Retinal pigment epithelial cell (primary cell): ENCODE data around the gene EXOSC6.
"Not testable (repeated sequence)": the region's sequence is repeated elsewhere in the genome, so short reads cannot be mapped to it uniquely, and the experiment has no call there.

Experiments used
- DNase-seq: peaks from one replicate; pipeline ENCODE4 v3.0.0-alpha.2; 2010; ENCODE audit warnings: low read depth
- H3K4me3 ChIP-seq: 2 replicates; pipeline ENCODE4 v1.5.1; 2011; ENCODE audit warnings: mild to moderate bottlenecking, low read length, control low read depth, moderate library complexity
- CTCF ChIP-seq: conservative IDR thresholded peaks from 2 replicates; pipeline ENCODE4 v1.5.1; 2011; ENCODE audit warnings: low read depth, low read length, control low read depth, inconsistent platforms

EXOSC6 gene

GRCh38 chr16:70253291-70254106 is 1.8 kb upstream of the EXOSC6 start:
- TF ChIP-seq CTCF, result peak; percentile 73
- no peak for DNase-seq
- H3K4me3 ChIP-seq, result no peak overlapping the region

GRCh38 chr16:70252355-70252988 is 732 bp upstream of the EXOSC6 start:
- peak; percentile 68 for TF ChIP-seq CTCF
- H3K4me3 ChIP-seq, result no peak overlapping the region
- DNase-seq, result no peak

GRCh38 chr16:70250748-70251628 is 752 bp downstream of the EXOSC6 start:
- no peak for TF ChIP-seq CTCF
- no peak for DNase-seq
- H3K4me3 ChIP-seq, result peak overlapping the region; percentile 55

- peak overlapping the region; percentile 34 for H3K4me3 ChIP-seq
Measured at GRCh38 chr16:70249697-70250096, 2.0 kb downstream of the EXOSC6 start.

DNA sequence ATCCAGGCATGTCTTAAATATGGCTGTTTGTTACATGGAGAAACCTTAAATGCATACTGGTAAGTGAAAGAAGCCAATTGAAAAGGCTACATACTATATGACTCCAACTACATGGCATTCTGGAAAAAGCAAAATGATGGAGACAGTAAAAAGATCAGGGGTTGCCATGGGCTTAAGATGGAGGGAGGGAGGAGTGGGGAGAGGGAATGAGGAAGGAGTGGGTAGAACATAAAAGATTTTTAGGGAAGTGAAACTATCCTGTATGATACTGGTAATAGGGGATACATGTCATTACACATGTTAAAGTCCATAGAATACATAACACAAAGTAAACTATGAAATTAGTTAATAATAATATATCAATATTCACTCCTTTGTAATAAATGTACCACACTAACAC is 13.0 kb downstream of the EXOSC6 start:
- not testable (repeated sequence) for H3K4me3 ChIP-seq, DNase-seq

More at GRCh38 chr16:70249697-70250096, 2.0 kb downstream of the EXOSC6 start:
- DNase-seq, result not testable (repeated sequence)

GRCh38 chr16:70231831-70232230 is 19.9 kb downstream of the EXOSC6 start:
- DNase-seq, H3K4me3 ChIP-seq: not testable (repeated sequence)

- DNase-seq, H3K4me3 ChIP-seq: not testable (repeated sequence)
Measured at GRCh38 chr16:70226024-70226423, 25.7 kb downstream of the EXOSC6 start.

- DNase-seq, result not testable (repeated sequence)
Measured at GRCh38 chr16:70225430-70225829, 26.3 kb downstream of the EXOSC6 start.

DNA sequence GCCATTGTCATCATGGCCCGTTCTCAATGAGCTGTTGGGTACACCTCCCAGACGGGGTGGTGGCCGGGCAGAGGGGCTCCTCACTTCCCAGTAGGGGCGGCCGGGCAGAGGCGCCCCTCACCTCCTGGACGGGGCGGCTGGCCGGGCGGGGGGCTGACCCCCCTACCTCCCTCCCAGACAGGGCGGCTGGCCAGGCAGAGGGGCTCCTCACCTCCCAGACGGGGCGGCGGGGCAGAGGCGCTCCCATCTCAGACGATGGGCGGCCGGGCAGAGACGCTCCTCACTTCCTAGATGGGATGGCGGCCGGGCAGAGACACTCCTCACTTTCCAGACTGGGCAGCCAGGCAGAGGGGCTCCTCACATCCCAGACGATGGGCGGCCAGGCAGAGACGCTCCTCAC is 27.1 kb downstream of the EXOSC6 start:
- not testable (repeated sequence) for DNase-seq, H3K4me3 ChIP-seq

More at GRCh38 chr16:70225430-70225829, 26.3 kb downstream of the EXOSC6 start:
- H3K4me3 ChIP-seq, result not testable (repeated sequence)

GRCh38 chr16:70223971-70224513 is 27.7 kb downstream of the EXOSC6 start:
- DNase-seq, H3K4me3 ChIP-seq: not testable (repeated sequence)

- DNase-seq, H3K4me3 ChIP-seq: not testable (repeated sequence)
Measured at GRCh38 chr16:70223216-70223615, 28.5 kb downstream of the EXOSC6 start.

DNA sequence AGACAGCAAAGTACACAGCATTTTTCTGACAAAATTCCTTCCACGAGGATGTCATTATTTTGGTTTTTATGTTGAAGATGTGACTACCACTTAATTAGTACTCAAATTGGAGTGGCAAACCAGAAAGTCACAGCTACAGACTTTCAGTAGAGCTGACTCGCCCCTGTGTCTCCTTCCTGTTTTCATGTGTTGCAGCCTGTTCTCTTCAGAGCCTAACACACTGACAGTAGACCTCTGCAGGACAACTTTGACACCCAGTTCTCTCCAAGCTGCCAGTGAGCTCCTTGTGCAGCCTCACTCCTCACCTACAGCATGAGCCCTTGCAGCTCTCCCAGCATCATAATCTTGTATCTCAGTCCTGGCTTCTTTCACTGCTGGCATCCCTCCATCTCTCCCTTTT is 29.2 kb downstream of the EXOSC6 start:
- DNase-seq, H3K4me3 ChIP-seq: not testable (repeated sequence)

GRCh38 chr16:70218586-70218985 is 33.2 kb downstream of the EXOSC6 start:
- DNase-seq, H3K4me3 ChIP-seq: not testable (repeated sequence)

GRCh38 chr16:70206382-70206781 is 45.4 kb downstream of the EXOSC6 start:
- H3K4me3 ChIP-seq, result not testable (repeated sequence)

More at GRCh38 chr16:70206382-70206781, 45.4 kb downstream of the EXOSC6 start:
- not testable (repeated sequence) for DNase-seq
